ENCODE data around the gene WDR35.

WDR35 gene

GRCh38 chr2:20011276-20012031, 21.5 kb upstream of the WDR35 start:
- no peak for DNase-seq (ENCODE audit: low spot score)

GRCh38 chr2:20008703-20009102, 18.8 kb upstream of the WDR35 start:
- DNase-seq (ENCODE audit: low spot score): no peak

GRCh38 chr2:20005891-20006470, 16.1 kb upstream of the WDR35 start:
- DNase-seq (ENCODE audit: low spot score): no peak

GRCh38 chr2:20005067-20005627, 15.2 kb upstream of the WDR35 start:
- no peak for DNase-seq (ENCODE audit: low spot score)

GRCh38 chr2:20001361-20001863, 11.5 kb upstream of the WDR35 start:
- DNase-seq (ENCODE audit: low spot score): no peak

GRCh38 chr2:19993731-19994130, 3.8 kb upstream of the WDR35 start:
- no peak for DNase-seq (ENCODE audit: low spot score)

GRCh38 chr2:19991895-19992294, 2.0 kb upstream of the WDR35 start:
- no peak for DNase-seq (ENCODE audit: low spot score)

- DNase-seq (ENCODE audit: low spot score): no peak
Observed at GRCh38 chr2:19990416-19990728, 467 bp upstream of the WDR35 start.

- no peak for DNase-seq (ENCODE audit: low spot score)
Observed at GRCh38 chr2:19989342-19989666, 601 bp downstream of the WDR35 start.

GRCh38 chr2:19988600-19988999, 1.3 kb downstream of the WDR35 start:
- no peak for DNase-seq (ENCODE audit: low spot score)

- no peak for DNase-seq (ENCODE audit: low spot score)
Observed at GRCh38 chr2:19987936-19988335, 2.0 kb downstream of the WDR35 start.

- no peak for DNase-seq (ENCODE audit: low spot score)
Observed at GRCh38 chr2:19982268-19982667, 7.6 kb downstream of the WDR35 start.

- DNase-seq (ENCODE audit: low spot score): no peak
Observed at GRCh38 chr2:19979932-19980331, 10.0 kb downstream of the WDR35 start.

GRCh38 chr2:19973466-19973865, 16.4 kb downstream of the WDR35 start:
- no peak for DNase-seq (ENCODE audit: low spot score)

GRCh38 chr2:19971691-19972090, 18.2 kb downstream of the WDR35 start:
- no peak for DNase-seq (ENCODE audit: low spot score)

- no peak for DNase-seq (ENCODE audit: low spot score)
Observed at GRCh38 chr2:19963386-19963785, 26.5 kb downstream of the WDR35 start.

- DNase-seq (ENCODE audit: low spot score): peak; percentile 78
Observed at GRCh38 chr2:19955544-19956422, 34.1 kb downstream of the WDR35 start.

- no peak for DNase-seq (ENCODE audit: low spot score)
Observed at GRCh38 chr2:19949071-19949470, 40.8 kb downstream of the WDR35 start.

GRCh38 chr2:19947184-19947940, 42.5 kb downstream of the WDR35 start:
- DNase-seq (ENCODE audit: low spot score): no peak

GRCh38 chr2:19944205-19944845, 45.6 kb downstream of the WDR35 start:
- DNase-seq (ENCODE audit: low spot score): no peak

GRCh38 chr2:19943189-19943588, 46.7 kb downstream of the WDR35 start:
- no peak for DNase-seq (ENCODE audit: low spot score)
